Naive thymus-derived CD4-positive, alpha-beta T cell (primary cell): ENCODE results near the gene PMEL. TPM values are rescaled to one million over a fixed set of nuclear protein-coding genes. Genes with fewer than 3 reads are reported as not detected.
A peak's percentile ranks its signal among the peaks of the same experiment; 100 is the strongest.
"Not testable (repeated sequence)": the region's sequence is repeated elsewhere in the genome, so short reads cannot be mapped to it uniquely, and the experiment has no call there.

ENCODE experiments used
- ATAC-seq: fragments of 150-1000 bp; cut with Tn5 transposase; 2 replicates; pipeline ENCODE4 v1.10.0; 2021; ENCODE audit warnings: mild to moderate bottlenecking, moderate library complexity
- CTCF ChIA-PET: fragments of 350-600 bp; sonication (Branson Sonifier 250); formaldehyde crosslinking; loops from one replicate; lab custom pipeline; 2021; ENCODE audit warnings: antibody characterized with exemption; lab: Charles Lee
- POLR2A ChIA-PET: fragments of 350-600 bp; sonication (Branson Sonifier 250); formaldehyde crosslinking; loops from one replicate; lab custom pipeline; 2021; ENCODE audit warnings: antibody characterized with exemption, inconsistent platforms; lab: Charles Lee
- DNase-seq, 9 donors: peaks; one replicate each; pipeline versions ENCODE4 v3.0.0 to v3.0.0-alpha.2; 2020 to 2022; ENCODE audit warnings: mixed read lengths in 1 of 9
- H3K27ac ChIP-seq: one replicate; pipeline ENCODE4 v1.7.0; 2013; ENCODE audit warnings: mild to moderate bottlenecking, low read depth, low read length, moderate library complexity
- H3K27me3 ChIP-seq, 2 donors: one replicate each; pipeline ENCODE4 v1.7.0; 2013; ENCODE audit warnings: low read length in 2 of 2, mild to moderate bottlenecking in 2 of 2, moderate library complexity in 2 of 2; ENCODE audit not compliant: control insufficient read depth in 2 of 2, insufficient read depth in 2 of 2
- H3K36me3 ChIP-seq, 3 experiments: 1 replicate in 2 of 3; 2 replicates in 1 of 3; pipeline ENCODE4 v1.7.0; 2013; ENCODE audit warnings: low read length in 3 of 3, mild to moderate bottlenecking in 3 of 3, moderate library complexity in 1 of 3; ENCODE audit not compliant: insufficient read depth in 3 of 3, control insufficient read depth in 2 of 3
- H3K4me1 ChIP-seq, 2 donors: one replicate each; pipeline ENCODE4 v1.7.0; 2013; ENCODE audit warnings: low read length in 2 of 2, mild to moderate bottlenecking in 2 of 2, moderate library complexity in 1 of 2; ENCODE audit not compliant: control insufficient read depth in 2 of 2, insufficient read depth in 2 of 2
- H3K4me3 ChIP-seq: 2 replicates; pipeline ENCODE4 v1.7.0; 2013; ENCODE audit warnings: mild to moderate bottlenecking, low read length
- H3K9me3 ChIP-seq, 3 experiments: 1 replicate in 2 of 3; 2 replicates in 1 of 3; pipeline ENCODE4 v1.7.0; 2013; ENCODE audit warnings: low read length in 3 of 3; ENCODE audit not compliant: control insufficient read depth in 2 of 3
- H3K27ac Mint-ChIP-seq, 9 donors: one replicate each; pipeline ENCODE4 v1.8.0; 2020 to 2022; ENCODE audit warnings: mixed read lengths in 9 of 9, mild to moderate bottlenecking in 8 of 9, moderate library complexity in 5 of 9, inconsistent platforms in 2 of 9
- H3K27me3 Mint-ChIP-seq, 5 donors: one replicate each; pipeline ENCODE4 v1.8.0; 2021 to 2022; ENCODE audit warnings: mixed read lengths in 5 of 5, mild to moderate bottlenecking in 1 of 5
- H3K36me3 Mint-ChIP-seq, 5 donors: one replicate each; pipeline ENCODE4 v1.8.0; 2020 to 2022; ENCODE audit warnings: mixed read lengths in 5 of 5, mild to moderate bottlenecking in 3 of 5, inconsistent platforms in 1 of 5
- H3K4me1 Mint-ChIP-seq, 7 donors: one replicate each; pipeline ENCODE4 v1.8.0; 2020 to 2022; ENCODE audit warnings: mixed read lengths in 7 of 7, mild to moderate bottlenecking in 3 of 7, inconsistent platforms in 1 of 7
- H3K4me3 Mint-ChIP-seq, 10 donors: one replicate each; pipeline ENCODE4 v1.8.0; 2020 to 2022; ENCODE audit warnings: mild to moderate bottlenecking in 10 of 10, mixed read lengths in 10 of 10, moderate library complexity in 6 of 10, inconsistent platforms in 2 of 10
- H3K9me3 Mint-ChIP-seq, 11 donors: one replicate each; pipeline ENCODE4 v1.8.0; 2020 to 2022; ENCODE audit warnings: mixed read lengths in 11 of 11, mild to moderate bottlenecking in 4 of 11, inconsistent platforms in 1 of 11, moderate library complexity in 1 of 11
- intact Hi-C, 2 donors: fragments of 100-400 bp; cut with micrococcal nuclease; formaldehyde crosslinking; loops; one replicate each; pipeline ENCODE4 v1.15.1; 2023
- polyA plus RNA-seq, 2 donors: library from polyadenylated mRNA; unstranded; fragments of 300-500 nt; fragmentation: Illumina TruSeq; gene quantifications; one replicate each; pipeline ENCODE4 v1.2.3, GENCODE V29; 2021
- total RNA-seq, 6 experiments: library from RNA in 5 of 6; stranded (reverse) in 5 of 6; gene quantifications; 1 replicate in 5 of 6; 2 replicates in 1 of 6; pipeline ENCODE4 v1.2.3 and lab custom pipeline; 2021 to 2026

PMEL gene
- total and polyA plus RNA-seq, 7 experiments from 2014 or later = 0.09 to 0.57 TPM; not detected in 5

- Histone ChIP-seq H3K9me3 (no peaks in the 10 kb centered on the region), H3K27ac (peak overlapping the region; percentile 69), H3K27me3 (no peaks in the 10 kb centered on the region), H3K36me3 (no peaks in the 10 kb centered on the region), H3K4me1 (peaks cover 10% of the 10 kb centered on the region in 2 donors), H3K4me3 (peak overlapping the region; percentile 57)
- ATAC-seq = peak; percentile 91
- intact Hi-C loops = loop anchor here (1.0 to 2.0 kb wide), 4 partner anchors 13 to 35 kb away; partner anchors contain the start of genes IKZF4 (in 2 of the 2) and RPS26 (in 1 of the 2)
- CTCF ChIA-PET = no interaction called here
- Mint-ChIP-seq H3K4me3 (peak overlapping the region; percentile 80 to 94 (median 88)), H3K27ac (peak overlapping the region; percentile 20 to 92 (median 84)), H3K9me3 (no peaks in the 10 kb centered on the region), H3K4me1 (peaks cover 16 to 35% (median 29%) of the 10 kb centered on the region in 7 donors), H3K27me3 (no peaks in the 10 kb centered on the region), H3K36me3 (peaks cover 0 to 3% (median 0%) of the 10 kb centered on the region in 5 donors)
- peak; percentile 38 to 72 (median 63) for DNase-seq
- POLR2A ChIA-PET = interaction anchor here (1.0 to 1.5 kb wide), 4 partner anchors 12 to 178 kb away, joined by 3 to 8 read pairs (median 6); partner anchors contain the start of genes DNAJC14 and RAB5B
Observed at GRCh38 chr12:56007564-56008559, 42.0 kb upstream of the PMEL start.

- peak overlapping the region in 2 of 9 donors; percentile 26 to 61 for H3K27ac Mint-ChIP-seq
- H3K4me1 ChIP-seq = peaks cover 10% of the 10 kb centered on the region in 2 donors
- intact Hi-C loops = no loop called here
- DNase-seq = no peak
- ChIA-PET CTCF (no interaction called here), POLR2A (no interaction called here)
- H3K27me3 ChIP-seq = no peaks in the 10 kb centered on the region
- H3K27ac ChIP-seq = no peak overlapping the region
- peaks cover 17 to 34% (median 30%) of the 10 kb centered on the region in 7 donors for H3K4me1 Mint-ChIP-seq
- H3K4me3 ChIP-seq = no peak overlapping the region
- no peak for ATAC-seq
- no peaks in the 10 kb centered on the region for H3K9me3 ChIP-seq
- no peaks in the 10 kb centered on the region for H3K9me3 Mint-ChIP-seq
- no peaks in the 10 kb centered on the region for H3K36me3 ChIP-seq
- no peaks in the 10 kb centered on the region for H3K27me3 Mint-ChIP-seq
- H3K36me3 Mint-ChIP-seq = peaks cover 0 to 3% (median 0%) of the 10 kb centered on the region in 5 donors
- H3K4me3 Mint-ChIP-seq = peak overlapping the region in 1 of 10 donors; percentile 19
Observed at GRCh38 chr12:56004211-56004610, 38.4 kb upstream of the PMEL start.

DNA sequence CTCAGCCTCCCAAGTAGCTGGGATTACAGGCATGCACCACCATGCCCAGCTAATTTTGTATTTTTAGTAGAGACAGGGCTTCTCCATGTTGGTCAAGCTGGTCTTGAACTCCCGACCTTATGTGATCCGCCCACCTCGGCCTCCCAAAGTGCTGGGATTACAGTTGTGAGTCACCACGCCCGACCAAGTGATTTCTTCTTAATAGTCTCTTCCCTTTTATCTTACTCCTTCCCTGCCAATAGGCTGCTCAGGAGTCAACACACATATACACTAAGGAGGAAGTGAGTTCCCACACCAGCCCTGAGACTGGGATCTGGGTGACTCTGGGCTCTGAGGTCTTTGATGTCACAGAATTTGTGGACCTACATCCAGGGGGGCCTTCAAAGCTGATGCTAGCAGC, 37.5 kb upstream of the PMEL start:
- H3K4me1 ChIP-seq = peaks cover 10% of the 10 kb centered on the region in 2 donors
- H3K27ac Mint-ChIP-seq, ATAC-seq, H3K9me3 ChIP-seq, DNase-seq, H3K4me3 ChIP-seq, H3K27me3 Mint-ChIP-seq, H3K4me3 Mint-ChIP-seq, H3K36me3 Mint-ChIP-seq, intact Hi-C loops, H3K9me3 Mint-ChIP-seq, H3K36me3 ChIP-seq, H3K27ac ChIP-seq, H3K27me3 ChIP-seq: not testable (repeated sequence)
- POLR2A ChIA-PET = interaction anchor here (0.8 kb wide), 1 partner anchor 21 kb away, joined by 3 read pairs; no protein-coding TSS in a partner anchor
- CTCF ChIA-PET = interaction anchor here (0.6 kb wide), 1 partner anchor 255 kb away, joined by 4 read pairs; no protein-coding TSS in a partner anchor
- peaks cover 14 to 35% (median 24%) of the 10 kb centered on the region in 7 donors for H3K4me1 Mint-ChIP-seq

DNA sequence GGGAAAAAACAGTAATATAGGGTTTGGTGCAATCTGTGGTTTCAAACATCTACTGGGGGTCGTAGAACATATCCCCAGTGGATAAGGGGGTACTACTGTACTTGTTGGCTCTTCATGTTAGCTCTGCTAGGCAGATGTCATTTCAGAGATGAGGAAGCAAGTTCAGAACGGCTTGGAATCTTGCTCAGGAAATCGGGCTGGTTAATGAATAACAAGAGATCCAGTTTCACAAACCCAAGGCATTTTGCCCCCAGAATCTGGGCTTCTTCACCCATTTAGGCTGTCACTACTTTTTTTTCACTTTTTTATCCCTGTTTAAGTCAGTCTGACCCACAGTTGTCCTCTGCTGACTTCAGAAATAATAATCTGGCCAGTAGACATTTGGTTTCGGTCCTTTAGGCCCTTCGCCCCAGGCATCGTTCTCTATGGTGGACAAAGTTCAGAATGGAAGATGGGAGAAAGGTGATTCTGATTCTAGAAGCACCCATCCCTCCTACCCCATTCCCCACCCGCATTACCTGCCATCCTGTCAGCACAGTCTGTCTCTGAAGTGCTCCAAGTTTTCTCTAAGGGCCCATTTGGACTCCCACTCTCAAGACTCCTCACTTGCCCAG, 35.8 kb upstream of the PMEL start:
- CTCF ChIA-PET = no interaction called here
- Mint-ChIP-seq H3K9me3 (no peaks in the 10 kb centered on the region), H3K36me3 (peaks cover 0 to 4% (median 0%) of the 10 kb centered on the region in 5 donors), H3K27ac (no peak overlapping the region), H3K27me3 (no peaks in the 10 kb centered on the region), H3K4me3 (no peak overlapping the region), H3K4me1 (peaks cover 11 to 36% (median 20%) of the 10 kb centered on the region in 7 donors)
- Histone ChIP-seq H3K27me3 (no peaks in the 10 kb centered on the region), H3K36me3 (no peaks in the 10 kb centered on the region), H3K4me3 (no peak overlapping the region), H3K27ac (no peak overlapping the region), H3K4me1 (peaks cover 0 to 14% of the 10 kb centered on the region in 2 donors), H3K9me3 (no peaks in the 10 kb centered on the region)
- no peak for ATAC-seq
- POLR2A ChIA-PET = no interaction called here
- no peak for DNase-seq
- intact Hi-C loops = no loop called here

- H3K27me3 Mint-ChIP-seq, H3K9me3 ChIP-seq, H3K27me3 ChIP-seq, H3K9me3 Mint-ChIP-seq, ATAC-seq, POLR2A ChIA-PET, H3K4me3 Mint-ChIP-seq, H3K27ac ChIP-seq, H3K36me3 ChIP-seq, H3K36me3 Mint-ChIP-seq, H3K4me3 ChIP-seq, DNase-seq, H3K27ac Mint-ChIP-seq: not testable (repeated sequence)
- H3K4me1 Mint-ChIP-seq = peaks cover 10 to 35% (median 17%) of the 10 kb centered on the region in 7 donors
- CTCF ChIA-PET = interaction anchor here (6.5 kb wide), 1 partner anchor 28 kb away, joined by 54 read pairs; no protein-coding TSS in a partner anchor
- H3K4me1 ChIP-seq = peaks cover 0 to 14% of the 10 kb centered on the region in 2 donors
- intact Hi-C loops = loop anchor here in 1 of 2 donors (5.0 kb wide), 2 partner anchors 102 to 117 kb away; partner anchors contain the start of genes PA2G4, RPL41 and ZC3H10
Observed at GRCh38 chr12:55999999-56000540, 34.2 kb upstream of the PMEL start.

- Mint-ChIP-seq H3K27ac (peak overlapping the region in 1 of 9 donors; percentile 59), H3K4me1 (peaks cover 8 to 29% (median 16%) of the 10 kb centered on the region in 7 donors)
- H3K27me3 ChIP-seq, DNase-seq, H3K4me3 ChIP-seq, H3K36me3 Mint-ChIP-seq, H3K27me3 Mint-ChIP-seq, H3K9me3 Mint-ChIP-seq, H3K9me3 ChIP-seq, H3K4me3 Mint-ChIP-seq, H3K36me3 ChIP-seq, ATAC-seq, H3K27ac ChIP-seq, POLR2A ChIA-PET: not testable (repeated sequence)
- intact Hi-C loops = loop anchor here in 1 of 2 donors (5.0 kb wide), 2 partner anchors 103 to 118 kb away; partner anchors contain the start of genes PA2G4, RPL41 and ZC3H10
- CTCF ChIA-PET = interaction anchor here (0.7 to 6.5 kb wide), 3 partner anchors 23 to 48 kb away, joined by 3 to 54 read pairs (median 4); no protein-coding TSS in a partner anchor
- H3K4me1 ChIP-seq = peaks cover 0 to 14% of the 10 kb centered on the region in 2 donors
Observed at GRCh38 chr12:55999522-55999921, 33.7 kb upstream of the PMEL start.
